ENCODE data around the gene FAF1.

GRCh38 chr1:50473513-50473912 lies 486.6 kb downstream of the FAF1 start:
- TF ChIP-seq EZH2 (IDR thresholded peaks at IDR 0.05) (no peak), POLR2AphosphoS5 (IDR thresholded peaks at IDR 0.05; ENCODE audit: borderline replicate concordance, low read depth, low read length) (no peak)

All from SK-N-MC (cell line).